ENCODE results near the gene IGSF21.

IGSF21 gene

GRCh38 chr1:18314399-18314798 lies 206.8 kb downstream of the IGSF21 start:
- Histone ChIP-seq H2AFZ (ENCODE audit: low read length) (no peak overlapping the region), H3K9me3 (ENCODE audit: low read length) (no peaks in the 10 kb centered on the region), H3F3A (ENCODE audit: insufficient read depth, low read length) (no peaks in the 10 kb centered on the region), H4K20me1 (ENCODE audit: insufficient read depth, low read length) (no peaks in the 10 kb centered on the region), H3K27me3 (ENCODE audit: insufficient read depth, low read length) (no peaks in the 10 kb centered on the region; the same call in 1 of the 2 replicates), H3K4me2 (ENCODE audit: low read length) (no peak overlapping the region), H3K9me2 (ENCODE audit: low read depth, low read length) (no peaks in the 10 kb centered on the region), H3K36me3 (ENCODE audit: insufficient read depth, low read length) (no peaks in the 10 kb centered on the region), H3K4me1 (ENCODE audit: insufficient read depth, low read length, severe bottlenecking) (no peaks in the 10 kb centered on the region), H3K9ac (ENCODE audit: low read length) (no peak overlapping the region), H3K4me3 (ENCODE audit: low read depth, low read length, poor library complexity, severe bottlenecking) (no peak overlapping the region), H3K27ac (ENCODE audit: low read depth, low read length, poor library complexity, severe bottlenecking) (no peak overlapping the region), H3K79me2 (ENCODE audit: insufficient read depth, low read length) (no peaks in the 10 kb centered on the region)
- no peak for TF ChIP-seq CTCF (IDR thresholded peaks at IDR 0.05; ENCODE audit: low read length)
- no peak for TF ChIP-seq EZH2 (IDR thresholded peaks at IDR 0.05; ENCODE audit: borderline replicate concordance, low read length)

- Histone ChIP-seq H3K9ac (ENCODE audit: low read length) (no peak overlapping the region), H3K79me2 (ENCODE audit: insufficient read depth, low read length) (no peaks in the 10 kb centered on the region), H3K4me2 (ENCODE audit: low read length) (no peak overlapping the region), H4K20me1 (ENCODE audit: insufficient read depth, low read length) (no peaks in the 10 kb centered on the region), H3K9me2 (ENCODE audit: low read depth, low read length) (no peaks in the 10 kb centered on the region), H3F3A (ENCODE audit: insufficient read depth, low read length) (no peaks in the 10 kb centered on the region), H3K36me3 (ENCODE audit: insufficient read depth, low read length) (no peaks in the 10 kb centered on the region), H2AFZ (ENCODE audit: low read length) (no peak overlapping the region), H3K9me3 (ENCODE audit: low read length) (no peaks in the 10 kb centered on the region), H3K27ac (ENCODE audit: low read depth, low read length, poor library complexity, severe bottlenecking) (no peak overlapping the region), H3K27me3 (ENCODE audit: insufficient read depth, low read length) (no peaks in the 10 kb centered on the region; the same call in 1 of the 2 replicates), H3K4me1 (ENCODE audit: insufficient read depth, low read length, severe bottlenecking) (no peaks in the 10 kb centered on the region), H3K4me3 (ENCODE audit: low read depth, low read length, poor library complexity, severe bottlenecking) (no peak overlapping the region)
- TF ChIP-seq CTCF (IDR thresholded peaks at IDR 0.05; ENCODE audit: low read length), result no peak
- no peak for TF ChIP-seq EZH2 (IDR thresholded peaks at IDR 0.05; ENCODE audit: borderline replicate concordance, low read length)
These were observed 207.9 kb downstream of the IGSF21 start for GRCh38 chr1:18315449-18315848.

- TF ChIP-seq CTCF (IDR thresholded peaks at IDR 0.05; ENCODE audit: low read length) (no peak), EZH2 (IDR thresholded peaks at IDR 0.05; ENCODE audit: borderline replicate concordance, low read length) (no peak)
- no peaks in the 10 kb centered on the region for H3K36me3 ChIP-seq (ENCODE audit: insufficient read depth, low read length)
- H3K4me1 ChIP-seq (ENCODE audit: insufficient read depth, low read length, severe bottlenecking), result no peaks in the 10 kb centered on the region
- H3K79me2 ChIP-seq (ENCODE audit: insufficient read depth, low read length), result no peaks in the 10 kb centered on the region
- no peaks in the 10 kb centered on the region for H3K9me3 ChIP-seq (ENCODE audit: low read length)
- no peaks in the 10 kb centered on the region for H3K9me2 ChIP-seq (ENCODE audit: low read depth, low read length)
- no peaks in the 10 kb centered on the region for H4K20me1 ChIP-seq (ENCODE audit: insufficient read depth, low read length)
- H3K27me3 ChIP-seq (ENCODE audit: insufficient read depth, low read length), result no peaks in the 10 kb centered on the region; the same call in 1 of the 2 replicates
- H3K4me3 ChIP-seq (ENCODE audit: low read depth, low read length, poor library complexity, severe bottlenecking), result no peak overlapping the region
- no peak overlapping the region for H3K9ac ChIP-seq (ENCODE audit: low read length)
- no peak overlapping the region for H2AFZ ChIP-seq (ENCODE audit: low read length)
- no peaks in the 10 kb centered on the region for H3F3A ChIP-seq (ENCODE audit: insufficient read depth, low read length)
- H3K4me2 ChIP-seq (ENCODE audit: low read length), result no peak overlapping the region
- no peak overlapping the region for H3K27ac ChIP-seq (ENCODE audit: low read depth, low read length, poor library complexity, severe bottlenecking)
These were observed 209.2 kb downstream of the IGSF21 start for GRCh38 chr1:18316764-18317163.

Data from OCI-LY1 (cell line).